H1 (cell line): ENCODE measurements around the gene DNAJC7. TPM values are rescaled to one million over a fixed set of nuclear protein-coding genes. Genes with fewer than 3 reads are reported as not detected.

ENCODE experiments used
- CTCF ChIA-PET: fragments of 300-600 bp; sonication (Branson Sonifier 250); formaldehyde crosslinking; loops from one replicate; lab custom pipeline; 2021; ENCODE audit not compliant: partially characterized antibody; lab: Charles Lee
- POLR2A ChIA-PET: fragments of 300-600 bp; sonication (Branson Sonifier 250); formaldehyde crosslinking; loops from one replicate; lab custom pipeline; 2021; ENCODE audit warnings: inconsistent platforms; ENCODE audit not compliant: partially characterized antibody; lab: Charles Lee
- DNase-seq, 2 experiments: peaks; one replicate each; pipeline versions ENCODE4 v3.0.0 to v3.0.0-alpha.2; 2010 to 2022; ENCODE audit warnings: low spot score in 2 of 2, low read depth in 1 of 2, mixed read lengths in 1 of 2
- FAIRE-seq: peaks from 2 replicates; lab custom pipeline; 2011; peaks lifted over from hg19 to GRCh38; lab: Jason Lieb, UNC
- H2AFZ ChIP-seq: 2 replicates; pipeline ENCODE4 v1.8.1; 2012; ENCODE audit warnings: low read length, inconsistent platforms
- H2AK5ac ChIP-seq: 2 replicates; pipeline ENCODE4 v1.6.1; 2013; ENCODE audit warnings: low read depth, low read length
- H2BK120ac ChIP-seq: replicated peaks from 2 replicates; pipeline ENCODE3; 2013; ENCODE audit warnings: low read depth, low read length, inconsistent platforms
- H2BK12ac ChIP-seq: 2 replicates; pipeline ENCODE4 v1.6.1; 2013; ENCODE audit warnings: low read depth, low read length
- H2BK15ac ChIP-seq: 2 replicates; pipeline ENCODE4 v1.6.1; 2013; ENCODE audit warnings: low read length
- H2BK20ac ChIP-seq: 2 replicates; pipeline ENCODE4 v1.6.1; 2013; ENCODE audit warnings: low read length
- H2BK5ac ChIP-seq: 2 replicates; pipeline ENCODE4 v1.6.1; 2013; ENCODE audit warnings: low read depth, low read length
- H3K14ac ChIP-seq: 2 replicates; pipeline ENCODE4 v1.6.1; 2013; ENCODE audit warnings: inconsistent platforms; ENCODE audit not compliant: insufficient read length
- H3K18ac ChIP-seq: 2 replicates; pipeline ENCODE4 v1.6.1; 2013; ENCODE audit warnings: low read length; ENCODE audit errors: extremely low read depth
- H3K23ac ChIP-seq: 2 replicates; pipeline ENCODE4 v1.6.1; 2013; ENCODE audit warnings: inconsistent platforms; ENCODE audit not compliant: insufficient read length
- H3K23me2 ChIP-seq: 2 replicates; pipeline ENCODE4 v1.6.1; 2013; ENCODE audit warnings: low read depth, low read length
- H3K27ac ChIP-seq: 2 replicates; pipeline ENCODE4 v1.6.1; 2011; ENCODE audit warnings: low read depth, low read length, inconsistent platforms
- H3K27me3 ChIP-seq, 4 experiments: replicated peaks in 1 of 4; 1 replicate in 1 of 4; 2 replicates in 3 of 4; pipeline versions ENCODE4 v1.6.1 to v1.8.1; 2011 to 2013; ENCODE audit warnings: low read length in 3 of 4, mild to moderate bottlenecking in 3 of 4, inconsistent platforms in 2 of 4, mixed read lengths in 2 of 4, moderate library complexity in 1 of 4; ENCODE audit not compliant: control insufficient read depth in 3 of 4, insufficient read depth in 3 of 4; ENCODE audit errors: extremely low read depth in 1 of 4
- H3K36me3 ChIP-seq, 4 experiments: 2 replicates each; pipeline versions ENCODE4 v1.6.1 to v1.8.1; 2011 to 2013; ENCODE audit warnings: mild to moderate bottlenecking in 4 of 4, low read length in 3 of 4, moderate library complexity in 2 of 4, control low read depth in 1 of 4, inconsistent platforms in 1 of 4; ENCODE audit not compliant: insufficient read depth in 4 of 4, control insufficient read depth in 2 of 4
- H3K4ac ChIP-seq: replicated peaks from 2 replicates; pipeline ENCODE3; 2013; ENCODE audit warnings: low read length, low read depth, mixed read lengths, inconsistent platforms; ENCODE audit not compliant: insufficient read length
- H3K4me1 ChIP-seq, 4 experiments: replicated peaks in 1 of 4; 1 replicate in 1 of 4; 2 replicates in 3 of 4; pipeline versions ENCODE4 v1.6.1 to v1.8.1; 2011 to 2013; ENCODE audit warnings: low read length in 3 of 4, inconsistent platforms in 2 of 4, mixed read lengths in 1 of 4; ENCODE audit not compliant: insufficient read depth in 4 of 4, control insufficient read depth in 3 of 4
- H3K4me2 ChIP-seq, 2 experiments: 2 replicates each; pipeline versions ENCODE4 v1.6.1 to v1.8.1; 2011 to 2013; ENCODE audit warnings: low read depth in 2 of 2, low read length in 2 of 2, control low read depth in 1 of 2, inconsistent platforms in 1 of 2, mild to moderate bottlenecking in 1 of 2; ENCODE audit not compliant: insufficient read depth in 1 of 2
- H3K4me3 ChIP-seq, 4 experiments: fragments of 200-600, 300-600 bp in 1 of 4; sonication (generic), shearing (Covaris generic), sonication (Bioruptor Twin) in 1 of 4; 2 replicates each; pipeline versions ENCODE4 v1.5.1 to v1.8.1; 2011 to 2016; ENCODE audit warnings: low read length in 4 of 4, low read depth in 3 of 4, control low read depth in 2 of 4, inconsistent platforms in 2 of 4, mild to moderate bottlenecking in 2 of 4, mixed read lengths in 1 of 4, moderate library complexity in 1 of 4; ENCODE audit not compliant: insufficient read depth in 2 of 4; ENCODE audit errors: extremely low read depth in 1 of 4
- H3K56ac ChIP-seq: replicated peaks from 2 replicates; pipeline ENCODE3; 2013; ENCODE audit warnings: low read depth, mild to moderate bottlenecking, mixed read lengths, low read length, inconsistent platforms; ENCODE audit not compliant: insufficient read length
- H3K79me1 ChIP-seq: 2 replicates; pipeline ENCODE4 v1.6.1; 2013; ENCODE audit warnings: low read depth, low read length, control low read depth
- H3K79me2 ChIP-seq, 2 experiments: 2 replicates each; pipeline versions ENCODE4 v1.6.1 to v1.8.1; 2012 to 2013; ENCODE audit warnings: low read length in 2 of 2, mild to moderate bottlenecking in 2 of 2, inconsistent platforms in 1 of 2; ENCODE audit not compliant: insufficient read depth in 2 of 2, control insufficient read depth in 1 of 2
- H3K9ac ChIP-seq, 4 experiments: replicated peaks in 1 of 4; 1 replicate in 1 of 4; 2 replicates in 3 of 4; pipeline versions ENCODE4 v1.6.1 to v1.8.1; 2011 to 2013; ENCODE audit warnings: low read depth in 3 of 4, low read length in 3 of 4, control low read depth in 2 of 4, mild to moderate bottlenecking in 2 of 4, moderate library complexity in 2 of 4, inconsistent platforms in 1 of 4; ENCODE audit errors: extremely low read depth in 1 of 4
- H3K9me3 ChIP-seq, 2 experiments: 2 replicates each; pipeline versions ENCODE4 v1.6.1 to v1.8.1; 2012 to 2013; ENCODE audit warnings: mild to moderate bottlenecking in 2 of 2, moderate library complexity in 2 of 2, control low read depth in 1 of 2, inconsistent platforms in 1 of 2, low read depth in 1 of 2, low read length in 1 of 2, mixed read lengths in 1 of 2; ENCODE audit not compliant: insufficient read depth in 2 of 2
- H4K20me1 ChIP-seq, 2 experiments: replicated peaks in 1 of 2; 2 replicates each; pipeline versions ENCODE3 to v1.8.1; 2011 to 2013; ENCODE audit warnings: inconsistent platforms in 2 of 2, low read length in 2 of 2, mild to moderate bottlenecking in 1 of 2; ENCODE audit not compliant: insufficient read depth in 2 of 2, control insufficient read depth in 1 of 2
- H4K5ac ChIP-seq: 2 replicates; pipeline ENCODE4 v1.6.1; 2013; ENCODE audit warnings: low read length, low read depth, mixed read lengths, inconsistent platforms; ENCODE audit not compliant: insufficient read length
- H4K8ac ChIP-seq: 2 replicates; pipeline ENCODE4 v1.8.0; 2013; ENCODE audit warnings: mild to moderate bottlenecking, moderate library complexity, low read length, inconsistent platforms; ENCODE audit not compliant: insufficient read depth; ENCODE audit errors: extremely low read depth
- H4K91ac ChIP-seq: replicated peaks from 2 replicates; pipeline ENCODE3; 2013; ENCODE audit warnings: low read length, mixed read lengths, inconsistent platforms; ENCODE audit not compliant: insufficient read length
- CBX5 ChIP-seq: fragments of 300-800, 300-1000 bp; sonication (generic); IDR thresholded peaks from 2 replicates; pipeline ENCODE4 v1.7.1; 2016; ENCODE audit warnings: antibody characterized with exemption, low read length, low read depth
- CTCF ChIP-seq, 3 experiments: IDR thresholded peaks; 1 replicate in 2 of 3; 2 replicates in 1 of 3; pipeline versions ENCODE4 v1.5.1 to v1.6.1; 2011; ENCODE audit warnings: low read length in 3 of 3, mild to moderate bottlenecking in 3 of 3, inconsistent platforms in 2 of 3, low read depth in 1 of 3, moderate library complexity in 1 of 3; ENCODE audit not compliant: insufficient read depth in 1 of 3; ENCODE audit errors: control extremely low read depth in 1 of 3
- JUN ChIP-seq: IDR thresholded peaks from 2 replicates; pipeline ENCODE4 v1.6.1; 2011; ENCODE audit warnings: low read depth, mild to moderate bottlenecking, improper control_type of control experiment, low read length
- POU5F1 ChIP-seq: IDR thresholded peaks from 2 replicates; pipeline ENCODE4 v1.6.1; 2011; ENCODE audit warnings: low read depth, mild to moderate bottlenecking, low read length, moderate library complexity
- RNF2 ChIP-seq: fragments of 200-900, 300-1000 bp; sonication (generic); IDR thresholded peaks from 2 replicates; pipeline ENCODE4 v1.7.1; 2016; ENCODE audit warnings: borderline replicate concordance, low read depth, mild to moderate bottlenecking, antibody characterized with exemption, low read length; ENCODE audit not compliant: poor library complexity, severe bottlenecking; ENCODE audit errors: missing control alignments
- SIN3A ChIP-seq, 2 experiments: IDR thresholded peaks in 1 of 2; conservative IDR thresholded peaks in 1 of 2; 2 replicates each; pipeline ENCODE4 v1.6.1; 2011 to 2012; ENCODE audit warnings: low read length in 2 of 2, improper control_type of control experiment in 1 of 2, low read depth in 1 of 2, mild to moderate bottlenecking in 1 of 2
- SP1 ChIP-seq: IDR thresholded peaks from 2 replicates; pipeline ENCODE4 v1.6.1; 2011; ENCODE audit warnings: low read depth, low read length
- SRF ChIP-seq: IDR thresholded peaks from 2 replicates; pipeline ENCODE4 v1.6.1; 2011; ENCODE audit warnings: mild to moderate bottlenecking, low read depth, low read length, moderate library complexity
- SUZ12 ChIP-seq: fragments of 200-600 bp; sonication (generic); IDR thresholded peaks from 2 replicates; pipeline ENCODE4 v1.6.1; 2012; ENCODE audit warnings: mild to moderate bottlenecking, inconsistent platforms, low read length, moderate library complexity, mixed read lengths
- WGBS, 2 experiments: shearing (Covaris generic) in 1 of 2; methylation state at CpG; one replicate each; pipeline versions ENCODE4 v1.1.6 to v1.1.7; 2013 to 2015; ENCODE audit warnings: low lambda C conversion rate in 2 of 2, mixed read lengths in 2 of 2, inconsistent platforms in 1 of 2, low coverage in 1 of 2, missing lambda C conversion rate in 1 of 2; ENCODE audit not compliant: insufficient replicate concordance in 2 of 2, insufficient coverage in 1 of 2, insufficient read length in 1 of 2; ENCODE audit errors: extremely low coverage in 1 of 2, missing lambda C conversion rate in 1 of 2; 5-methylcytosine and 5-hydroxymethylcytosine counted together
- polyA plus RNA-seq, 7 experiments: library from polyadenylated mRNA; depleted of rRNA in 3 of 7; stranded (reverse) in 5 of 7; unstranded in 2 of 7; fragments of >200 nt in 5 of 7; fragments of 200-250 nt in 2 of 7; gene quantifications; 1 replicate in 5 of 7; 2 replicates in 1 of 7; 4 replicates in 1 of 7; pipeline versions ENCODE4 v1.2.1 to v1.2.3, GENCODE V29; 2011 to 2013; ENCODE audit warnings: missing spikeins in 2 of 7, mixed read lengths in 2 of 7
- total RNA-seq: library from RNA; stranded (reverse); fragmentation: NEBNext Ultra II Directional; extraction: Animal tissue kit (Norgen Biotek cat#: 25700); gene quantifications from 2 replicates; pipeline ENCODE4 v1.2.1, GENCODE V29; 2021

DNAJC7 gene
- total and polyA plus RNA-seq, 2 of the 8 experiments (the other 6 are each of a cell fraction or from before 2014, with no cell fraction given): 31.0 to 148 TPM

- no peak overlapping the region for H3K18ac ChIP-seq
- no peak overlapping the region for H2BK5ac ChIP-seq
- DNase-seq (no peak), FAIRE-seq (no peak)
- H3K4ac ChIP-seq: no peak overlapping the region
- POLR2A ChIA-PET: interaction anchor here (1.3 to 1.7 kb wide), 2 partner anchors 13 to 41 kb away, joined by 3 to 5 read pairs; partner anchors contain the start of gene DNAJC7
- no peak overlapping the region for H4K91ac ChIP-seq
- no peaks in the 10 kb centered on the region for H3K9me3 ChIP-seq
- no peak overlapping the region for H3K4me3 ChIP-seq
- no peak overlapping the region for H3K23ac ChIP-seq
- H2AFZ ChIP-seq: no peak overlapping the region
- H3K79me2 ChIP-seq: no peaks in the 10 kb centered on the region
- H4K8ac ChIP-seq: peak overlapping the region; percentile 63; the same call in 1 of the 2 replicates
- no peaks in the 10 kb centered on the region for H3K23me2 ChIP-seq
- peaks cover 0 to 29% (median 8%) of the 10 kb centered on the region in 4 experiments; a peak in 6 of 7 replicates for H3K4me1 ChIP-seq
- H2AK5ac ChIP-seq: no peak overlapping the region
- H3K27ac ChIP-seq: no peak overlapping the region
- no peak overlapping the region for H2BK120ac ChIP-seq
- H3K14ac ChIP-seq: no peak overlapping the region
- TF ChIP-seq JUN (no peak), SUZ12 (no peak), SP1 (no peak), SRF (no peak), CTCF (IDR thresholded peaks at IDR 0.05; ENCODE audit: control extremely low read depth in 1 of 3, insufficient read depth in 1 of 3, low read depth in 1 of 3, low read length in 3 of 3) (no peak), RNF2 (no peak), POU5F1 (no peak), SIN3A (conservative IDR thresholded peaks at IDR 0.05 in 1 of 2, IDR thresholded peaks at IDR 0.05 in 1 of 2; ENCODE audit: low read depth in 1 of 2, low read length in 2 of 2) (no peak), CBX5 (no peak)
- TF ChIP-seq, all 59 proteins: peak for 0
- H2BK12ac ChIP-seq: 0 out of 2 replicates have a peak overlapping the region, but pooled peaks have one; percentile 17
- CTCF ChIA-PET: interaction anchor here (1.0 to 17.0 kb wide), 6 partner anchors 9 to 55 kb away, joined by 4 to 381 read pairs (median 50); partner anchors contain the start of genes DHX58, HSPB9 and KAT2A
- H3K4me2 ChIP-seq: no peak overlapping the region
- 75% methylated on average over 7 of the region's 7 CpGs; no CpG with 5 or more reads in 1 of the 2 experiments for WGBS, 2 experiments
- H3K27me3 ChIP-seq: no peaks in the 10 kb centered on the region; a peak in 2 of 7 replicates
- H4K20me1 ChIP-seq: no peaks in the 10 kb centered on the region
- no peak overlapping the region for H3K56ac ChIP-seq
- H3K79me1 ChIP-seq: no peaks in the 10 kb centered on the region
- H3K9ac ChIP-seq: no peak overlapping the region
- no peak overlapping the region for H2BK15ac ChIP-seq
- no peak overlapping the region for H2BK20ac ChIP-seq
- H4K5ac ChIP-seq: no peak overlapping the region
- no peaks in the 10 kb centered on the region for H3K36me3 ChIP-seq
Observed at GRCh38 chr17:42058063-42058462, 40.8 kb upstream of the DNAJC7 start.
